Nephron (organoid): ENCODE results near the gene MPP1.
A peak's percentile ranks its signal among the peaks of the same experiment; 100 is the strongest.

Experiments used
- H3K27ac Mint-ChIP-seq, 3 experiments: 2 replicates each; pipeline ENCODE4 v1.8.0; 2020; ENCODE audit warnings: mixed read lengths in 3 of 3, mild to moderate bottlenecking in 2 of 3, moderate library complexity in 1 of 3
- H3K27me3 Mint-ChIP-seq: 2 replicates; pipeline ENCODE4 v1.8.0; 2021; ENCODE audit warnings: low read depth, mild to moderate bottlenecking, moderate library complexity, mixed read lengths
- H3K36me3 Mint-ChIP-seq: 2 replicates; pipeline ENCODE4 v1.8.0; 2020; ENCODE audit warnings: low read depth, mixed read lengths
- H3K4me1 Mint-ChIP-seq: 2 replicates; pipeline ENCODE4 v1.8.0; 2020; ENCODE audit warnings: mixed read lengths
- H3K4me3 Mint-ChIP-seq, 3 experiments: 2 replicates each; pipeline ENCODE4 v1.8.0; 2020; ENCODE audit warnings: mild to moderate bottlenecking in 3 of 3, mixed read lengths in 3 of 3, moderate library complexity in 2 of 3
- H3K9me3 Mint-ChIP-seq: 2 replicates; pipeline ENCODE4 v1.8.0; 2020; ENCODE audit warnings: mixed read lengths
- TF ChIP-seq, protein P1 (sequence below), 3 experiments: fragments of 200-600 bp; sonication (generic); IDR thresholded peaks; one replicate each; pipeline ENCODE4 v1.5.0; 2021; ENCODE audit warnings: antibody characterized with exemption in 3 of 3; ENCODE audit not compliant: unreplicated experiment in 3 of 3

MPP1 gene

DNA sequence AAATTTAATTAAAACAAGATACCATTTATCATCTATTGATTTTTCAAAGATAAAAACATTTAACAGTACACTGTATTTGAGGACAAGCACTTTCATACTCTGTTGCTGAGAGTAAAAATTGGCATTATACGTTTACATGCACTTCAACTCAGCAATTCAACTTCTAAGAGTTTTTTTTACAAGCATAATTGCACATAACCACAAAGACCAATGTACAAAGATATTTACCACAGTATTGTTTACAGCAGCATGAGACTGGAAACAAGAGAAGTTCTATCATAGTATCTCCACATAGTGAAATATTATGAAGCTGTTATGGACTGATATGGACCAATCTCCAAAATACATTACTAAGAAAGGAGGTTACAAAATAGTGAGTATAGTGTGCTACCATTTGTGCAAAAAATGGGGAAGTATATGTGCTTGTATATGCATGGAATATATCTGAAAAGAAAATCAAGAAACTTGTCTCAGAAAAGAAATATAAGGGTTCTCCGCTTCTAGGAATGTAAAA lies 65.3 kb downstream of the MPP1 start:
- Mint-ChIP-seq H3K27ac (no peak overlapping the region), H3K9me3 (peaks cover 15% of the 10 kb centered on the region), H3K4me1 (peaks cover 8% of the 10 kb centered on the region), H3K36me3 (no peaks in the 10 kb centered on the region), H3K27me3 (no peaks in the 10 kb centered on the region), H3K4me3 (no peak overlapping the region)
- TF ChIP-seq, protein P1, sequence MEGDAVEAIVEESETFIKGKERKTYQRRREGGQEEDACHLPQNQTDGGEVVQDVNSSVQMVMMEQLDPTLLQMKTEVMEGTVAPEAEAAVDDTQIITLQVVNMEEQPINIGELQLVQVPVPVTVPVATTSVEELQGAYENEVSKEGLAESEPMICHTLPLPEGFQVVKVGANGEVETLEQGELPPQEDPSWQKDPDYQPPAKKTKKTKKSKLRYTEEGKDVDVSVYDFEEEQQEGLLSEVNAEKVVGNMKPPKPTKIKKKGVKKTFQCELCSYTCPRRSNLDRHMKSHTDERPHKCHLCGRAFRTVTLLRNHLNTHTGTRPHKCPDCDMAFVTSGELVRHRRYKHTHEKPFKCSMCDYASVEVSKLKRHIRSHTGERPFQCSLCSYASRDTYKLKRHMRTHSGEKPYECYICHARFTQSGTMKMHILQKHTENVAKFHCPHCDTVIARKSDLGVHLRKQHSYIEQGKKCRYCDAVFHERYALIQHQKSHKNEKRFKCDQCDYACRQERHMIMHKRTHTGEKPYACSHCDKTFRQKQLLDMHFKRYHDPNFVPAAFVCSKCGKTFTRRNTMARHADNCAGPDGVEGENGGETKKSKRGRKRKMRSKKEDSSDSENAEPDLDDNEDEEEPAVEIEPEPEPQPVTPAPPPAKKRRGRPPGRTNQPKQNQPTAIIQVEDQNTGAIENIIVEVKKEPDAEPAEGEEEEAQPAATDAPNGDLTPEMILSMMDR (IDR thresholded peaks at IDR 0.05; ENCODE audit: unreplicated experiment in 3 of 3): no peak

DNA sequence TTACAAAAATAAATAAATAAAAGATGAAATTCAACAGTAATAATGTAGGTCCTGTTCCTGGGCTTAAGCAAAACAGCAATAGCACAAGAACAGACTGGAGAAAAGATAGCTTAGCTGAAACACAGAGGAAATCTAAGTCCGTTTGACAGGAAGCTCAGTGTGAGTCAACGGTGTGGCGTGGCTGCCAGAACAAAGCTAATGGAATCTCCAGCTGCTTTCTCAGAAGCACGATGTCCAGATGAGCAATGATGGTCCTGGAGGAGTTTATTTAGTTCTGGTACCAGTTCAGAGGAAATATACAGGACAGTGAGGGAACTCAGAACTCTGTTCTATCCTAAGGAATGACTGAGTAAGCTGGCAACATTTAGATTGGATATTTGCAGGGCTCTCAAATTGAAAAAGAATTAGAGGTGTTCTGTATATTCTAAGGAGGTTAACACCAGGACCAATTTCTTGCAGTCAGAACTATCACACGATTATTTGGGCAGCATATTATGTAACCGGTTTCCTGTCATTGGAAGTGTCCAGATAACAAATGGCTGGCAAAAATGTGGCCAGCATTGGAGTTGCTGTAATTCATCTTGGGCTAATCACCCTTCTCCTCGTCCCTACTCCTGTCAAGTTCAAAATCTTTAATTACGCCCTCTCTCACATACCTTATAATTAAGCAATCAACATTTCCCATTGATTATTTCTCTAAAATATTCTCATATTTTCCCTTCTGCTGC lies 67.1 kb downstream of the MPP1 start:
- peaks cover 16% of the 10 kb centered on the region for H3K4me1 Mint-ChIP-seq
- no peak overlapping the region for H3K27ac Mint-ChIP-seq
- TF ChIP-seq, protein P1 (IDR thresholded peaks at IDR 0.05; ENCODE audit: unreplicated experiment in 3 of 3): no peak
- H3K27me3 Mint-ChIP-seq: no peaks in the 10 kb centered on the region
- H3K9me3 Mint-ChIP-seq: peaks cover 7% of the 10 kb centered on the region
- no peaks in the 10 kb centered on the region for H3K36me3 Mint-ChIP-seq
- no peak overlapping the region for H3K4me3 Mint-ChIP-seq

DNA sequence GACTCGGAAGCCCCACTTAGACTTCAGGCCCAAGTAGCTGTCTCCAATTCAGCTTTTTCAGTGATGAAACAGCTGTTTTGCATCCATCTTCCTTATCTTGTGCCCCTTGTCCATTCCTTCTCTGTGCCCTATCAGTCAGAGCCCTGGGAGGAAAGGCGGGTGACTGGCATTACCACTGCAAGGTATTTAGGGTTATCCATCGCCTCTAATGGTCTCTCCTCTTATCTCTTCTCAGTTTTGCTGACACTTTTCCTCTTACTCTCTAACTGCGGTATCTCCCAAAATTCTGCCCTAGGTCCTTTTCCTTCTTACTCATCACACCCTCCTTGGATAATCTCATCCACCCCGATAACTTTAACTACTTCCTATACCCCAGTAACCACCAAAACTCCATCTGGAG lies 68.1 kb downstream of the MPP1 start:
- H3K27me3 Mint-ChIP-seq: no peaks in the 10 kb centered on the region
- H3K36me3 Mint-ChIP-seq: no peaks in the 10 kb centered on the region
- peaks cover 7% of the 10 kb centered on the region for H3K9me3 Mint-ChIP-seq
- no peak overlapping the region for H3K4me3 Mint-ChIP-seq
- peak overlapping the region in 1 of 3 experiments; percentile 1 for H3K27ac Mint-ChIP-seq
- H3K4me1 Mint-ChIP-seq: peaks cover 27% of the 10 kb centered on the region
- TF ChIP-seq, protein P1 (IDR thresholded peaks at IDR 0.05; ENCODE audit: unreplicated experiment in 3 of 3): no peak

DNA sequence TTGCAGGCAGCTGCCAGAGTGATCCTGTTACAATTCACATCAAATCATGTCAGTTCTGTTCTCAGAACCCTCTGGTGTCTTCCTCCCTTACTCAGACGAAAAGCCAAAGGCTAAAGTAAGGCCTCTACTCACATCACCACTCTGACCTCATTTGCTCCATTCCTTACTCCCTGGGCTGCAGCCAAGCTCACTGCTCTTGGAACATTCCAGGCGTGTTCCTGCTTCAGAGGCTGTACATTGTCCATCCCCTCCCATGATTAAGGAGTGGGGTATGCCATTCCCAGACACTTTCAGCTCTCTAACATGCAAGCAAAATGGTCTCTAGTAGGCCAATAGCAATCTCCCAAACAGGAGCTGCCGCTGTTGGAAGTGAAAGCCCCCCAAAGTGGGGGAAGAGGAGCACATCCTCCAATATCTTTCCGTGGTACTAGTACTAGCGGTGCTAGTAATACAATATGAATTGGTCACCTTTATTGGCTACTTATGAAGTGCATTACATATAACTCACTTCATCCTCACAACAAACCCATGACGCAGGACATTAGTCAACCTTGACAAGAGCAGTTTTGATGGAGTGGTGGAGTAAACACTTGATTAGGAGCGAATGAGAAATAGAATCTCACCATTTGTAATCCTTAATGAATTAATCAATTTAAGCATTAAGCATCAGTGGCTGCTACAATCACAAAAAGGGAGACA lies 69.4 kb downstream of the MPP1 start:
- Mint-ChIP-seq H3K4me1 (peaks cover 35% of the 10 kb centered on the region), H3K9me3 (peaks cover 7% of the 10 kb centered on the region), H3K4me3 (no peak overlapping the region), H3K27ac (peak overlapping the region in 2 of 3 experiments; percentile 95 to 98), H3K36me3 (no peaks in the 10 kb centered on the region), H3K27me3 (no peaks in the 10 kb centered on the region)
- TF ChIP-seq, protein P1 (IDR thresholded peaks at IDR 0.05; ENCODE audit: unreplicated experiment in 3 of 3): no peak

DNA sequence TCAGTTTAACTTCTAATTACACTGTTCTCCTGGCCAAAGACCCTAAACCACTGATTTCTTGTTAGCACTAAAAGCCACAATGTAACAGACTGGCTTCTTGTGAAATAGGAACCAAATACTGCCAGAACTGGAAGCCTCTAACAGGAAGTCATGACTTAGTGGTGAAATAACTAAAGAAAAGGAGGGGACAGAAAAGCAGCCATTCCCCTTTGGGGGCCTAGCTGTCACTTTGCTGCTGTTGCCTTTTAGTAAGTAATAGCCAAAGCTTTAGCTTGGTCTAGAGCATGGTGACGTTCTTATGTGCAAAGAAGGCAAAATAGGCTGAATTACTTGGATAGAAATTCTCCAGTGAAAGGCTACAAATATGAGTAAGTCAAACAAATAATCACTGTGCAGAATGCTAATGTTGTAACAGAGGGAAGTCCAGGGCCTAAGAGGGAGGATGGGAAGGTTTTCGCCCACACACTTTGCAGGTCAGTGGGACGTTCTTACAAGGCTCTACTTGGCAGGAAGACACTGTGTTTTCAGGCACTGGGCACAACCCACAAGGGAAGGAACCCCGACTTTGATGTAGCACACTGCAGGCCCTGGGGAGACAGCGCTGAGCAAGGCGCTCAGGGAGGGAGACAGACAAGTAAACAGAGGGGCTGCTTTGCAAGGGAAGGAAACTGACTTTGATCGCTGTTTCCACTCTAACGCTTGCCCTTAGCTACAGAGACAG lies 71.1 kb downstream of the MPP1 start:
- Mint-ChIP-seq H3K4me3 (no peak overlapping the region), H3K4me1 (peaks cover 45% of the 10 kb centered on the region), H3K9me3 (peaks cover 7% of the 10 kb centered on the region), H3K27ac (peak overlapping the region; percentile 94 to 98 (median 95)), H3K36me3 (no peaks in the 10 kb centered on the region), H3K27me3 (no peaks in the 10 kb centered on the region)
- TF ChIP-seq, protein P1 (IDR thresholded peaks at IDR 0.05; ENCODE audit: unreplicated experiment in 3 of 3): no peak
